Hematopoietic multipotent progenitor cell treated with erythropoietin and hydrocortisone succinate and interleukin-3 and kit ligand, for 4 days (in vitro differentiated cells): ENCODE data around the gene CLTB.
"Not testable (repeated sequence)": the region's sequence is repeated elsewhere in the genome, so short reads cannot be mapped to it uniquely, and the experiment has no call there.

Experiments used
- DNase-seq: peaks from one replicate; pipeline ENCODE4 v3.0.0-alpha.2; 2015

The CLTB gene

GRCh38 chr5:176415952-176416924 is at the start of gene CLTB:
Gene CLTB (minus strand): TSS chr5:176416539. CDS start chr5:176416363, 176 bp downstream.
- DNase-seq, result peak; percentile 92

GRCh38 chr5:176463113-176463764 is 46.9 kb upstream of the CLTB start:
- DNase-seq, result no peak

- DNase-seq, result no peak
These were observed 45.0 kb upstream of the CLTB start for GRCh38 chr5:176461349-176461748.

GRCh38 chr5:176458904-176459561 is 42.7 kb upstream of the CLTB start:
- no peak for DNase-seq

GRCh38 chr5:176454724-176455394 is 38.5 kb upstream of the CLTB start:
- no peak for DNase-seq

GRCh38 chr5:176450077-176450476 is 33.7 kb upstream of the CLTB start:
- no peak for DNase-seq

GRCh38 chr5:176447978-176448608 is 31.8 kb upstream of the CLTB start, which contains the start of gene FAF2:
Gene FAF2 (plus strand): TSS chr5:176448385. CDS start chr5:176448408, 23 bp downstream.
- peak; percentile 99 for DNase-seq

- no peak for DNase-seq
These were observed 31.2 kb upstream of the CLTB start for GRCh38 chr5:176447591-176447977.

GRCh38 chr5:176446884-176447590 is 30.7 kb upstream of the CLTB start:
- DNase-seq, result peak; percentile 66

- DNase-seq, result peak; percentile 17
These were observed 29.8 kb upstream of the CLTB start for GRCh38 chr5:176446028-176446665.

GRCh38 chr5:176444742-176445141 is 28.4 kb upstream of the CLTB start:
- no peak for DNase-seq

GRCh38 chr5:176442911-176443310 is 26.6 kb upstream of the CLTB start:
- not testable (repeated sequence) for DNase-seq

- peak; percentile 58 for DNase-seq
These were observed 25.6 kb upstream of the CLTB start for GRCh38 chr5:176441921-176442323.

- DNase-seq, result peak; percentile 43
These were observed 24.8 kb upstream of the CLTB start for GRCh38 chr5:176440927-176441706.

GRCh38 chr5:176438959-176439757 is 22.8 kb upstream of the CLTB start:
- DNase-seq, result peak; percentile 30

- peak; percentile 70 for DNase-seq
These were observed 20.3 kb upstream of the CLTB start for GRCh38 chr5:176436656-176437055.

- no peak for DNase-seq
These were observed 16.4 kb upstream of the CLTB start for GRCh38 chr5:176432707-176433106.

GRCh38 chr5:176429972-176430371 is 13.6 kb upstream of the CLTB start:
- peak; percentile 34 for DNase-seq

- DNase-seq, result no peak
These were observed 11.6 kb upstream of the CLTB start for GRCh38 chr5:176427971-176428370.
